Chondrocyte (in vitro differentiated cells): ENCODE results near the gene NEDD4L. TPM values are rescaled to one million over a fixed set of nuclear protein-coding genes. Genes with fewer than 3 reads are reported as not detected.

Source experiments
- DNase-seq: peaks from one replicate; pipeline ENCODE4 v3.0.0; 2021; ENCODE audit warnings: mixed read lengths, low spot score
- H3K27ac Mint-ChIP-seq: one replicate; pipeline ENCODE4 v1.8.0; 2021; ENCODE audit warnings: mild to moderate bottlenecking, moderate library complexity, mixed read lengths; ENCODE audit not compliant: unreplicated experiment
- H3K27me3 Mint-ChIP-seq: 2 replicates; pipeline ENCODE4 v1.8.0; 2021; ENCODE audit warnings: low read depth, mixed read lengths
- H3K36me3 Mint-ChIP-seq: 2 replicates; pipeline ENCODE4 v1.8.0; 2021; ENCODE audit warnings: low read depth, mixed read lengths
- H3K4me1 Mint-ChIP-seq: 2 replicates; pipeline ENCODE4 v1.8.0; 2021; ENCODE audit warnings: low read depth, mild to moderate bottlenecking, mixed read lengths
- H3K4me3 Mint-ChIP-seq: one replicate; pipeline ENCODE4 v1.8.0; 2021; ENCODE audit warnings: mild to moderate bottlenecking, moderate library complexity, mixed read lengths; ENCODE audit not compliant: unreplicated experiment
- H3K9me3 Mint-ChIP-seq: 2 replicates; pipeline ENCODE4 v1.8.0; 2021; ENCODE audit warnings: low read depth, mixed read lengths
- microRNA-seq: library from miRNA; unstranded; fragments of <30 nt; microRNA quantifications from one replicate; pipeline ENCODE4 v1.2.0, GENCODE V29; 2020; ENCODE audit warnings: borderline number of aligned reads
- total RNA-seq: library from RNA; stranded (reverse); gene quantifications from 3 replicates; pipeline ENCODE4 v1.2.1, GENCODE V29; 2021
- TF ChIP-seq, protein P1 (sequence below): fragments of 200-600 bp; sonication (generic); IDR thresholded peaks from 2 replicates; pipeline ENCODE4 v1.5.0; 2021; ENCODE audit warnings: antibody characterized with exemption, mild to moderate bottlenecking, moderate library complexity

Gene NEDD4L
- total RNA-seq, 1 donor from 2014 or later, result 25.8 TPM

- no peaks in the 10 kb centered on the region for H3K9me3 Mint-ChIP-seq
- no peaks in the 10 kb centered on the region for H3K27me3 Mint-ChIP-seq
- TF ChIP-seq, protein P1, sequence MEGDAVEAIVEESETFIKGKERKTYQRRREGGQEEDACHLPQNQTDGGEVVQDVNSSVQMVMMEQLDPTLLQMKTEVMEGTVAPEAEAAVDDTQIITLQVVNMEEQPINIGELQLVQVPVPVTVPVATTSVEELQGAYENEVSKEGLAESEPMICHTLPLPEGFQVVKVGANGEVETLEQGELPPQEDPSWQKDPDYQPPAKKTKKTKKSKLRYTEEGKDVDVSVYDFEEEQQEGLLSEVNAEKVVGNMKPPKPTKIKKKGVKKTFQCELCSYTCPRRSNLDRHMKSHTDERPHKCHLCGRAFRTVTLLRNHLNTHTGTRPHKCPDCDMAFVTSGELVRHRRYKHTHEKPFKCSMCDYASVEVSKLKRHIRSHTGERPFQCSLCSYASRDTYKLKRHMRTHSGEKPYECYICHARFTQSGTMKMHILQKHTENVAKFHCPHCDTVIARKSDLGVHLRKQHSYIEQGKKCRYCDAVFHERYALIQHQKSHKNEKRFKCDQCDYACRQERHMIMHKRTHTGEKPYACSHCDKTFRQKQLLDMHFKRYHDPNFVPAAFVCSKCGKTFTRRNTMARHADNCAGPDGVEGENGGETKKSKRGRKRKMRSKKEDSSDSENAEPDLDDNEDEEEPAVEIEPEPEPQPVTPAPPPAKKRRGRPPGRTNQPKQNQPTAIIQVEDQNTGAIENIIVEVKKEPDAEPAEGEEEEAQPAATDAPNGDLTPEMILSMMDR, result no peak
- peaks cover 8% of the 10 kb centered on the region for H3K4me1 Mint-ChIP-seq
- no peak overlapping the region for H3K27ac Mint-ChIP-seq
- no peak overlapping the region for H3K4me3 Mint-ChIP-seq
- no peaks in the 10 kb centered on the region for H3K36me3 Mint-ChIP-seq
- no peak for DNase-seq
These were observed 399.6 kb downstream of the NEDD4L start for GRCh38 chr18:58443671-58444070.

DNA sequence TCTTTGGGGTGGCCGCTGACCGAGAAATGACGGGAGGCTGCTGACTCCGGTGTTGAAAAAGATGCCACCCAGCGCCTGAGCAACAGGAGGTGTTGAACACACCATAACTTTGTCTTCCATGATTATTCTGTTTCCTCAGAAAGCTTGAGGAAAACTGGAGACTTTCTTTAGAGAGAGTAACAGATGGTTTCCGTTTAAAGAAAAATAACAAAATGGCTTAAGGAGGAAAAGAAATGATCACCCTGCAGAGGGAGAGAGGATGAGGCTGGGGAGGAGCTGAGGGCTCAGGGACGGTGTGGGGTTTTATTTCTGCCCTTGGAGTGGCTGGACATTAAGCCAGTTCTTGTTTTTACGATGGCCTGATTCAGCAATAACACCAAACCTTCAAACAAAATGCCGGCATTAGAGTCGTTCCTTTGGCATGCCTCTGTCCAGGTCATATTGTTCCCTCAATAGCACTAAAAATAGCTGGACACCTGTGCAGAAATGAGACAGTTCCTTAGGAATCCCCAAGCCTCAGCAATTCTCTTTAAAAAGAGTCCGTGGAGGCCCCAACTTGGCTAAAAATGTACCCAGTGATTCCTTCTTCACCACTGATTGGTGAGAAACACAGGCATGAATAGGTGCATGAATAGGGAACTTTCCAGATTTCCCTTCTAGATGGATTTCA is 402.5 kb downstream of the NEDD4L start:
- TF ChIP-seq, protein P1, result no peak
- H3K27ac Mint-ChIP-seq, result no peak overlapping the region
- no peak for DNase-seq

DNA sequence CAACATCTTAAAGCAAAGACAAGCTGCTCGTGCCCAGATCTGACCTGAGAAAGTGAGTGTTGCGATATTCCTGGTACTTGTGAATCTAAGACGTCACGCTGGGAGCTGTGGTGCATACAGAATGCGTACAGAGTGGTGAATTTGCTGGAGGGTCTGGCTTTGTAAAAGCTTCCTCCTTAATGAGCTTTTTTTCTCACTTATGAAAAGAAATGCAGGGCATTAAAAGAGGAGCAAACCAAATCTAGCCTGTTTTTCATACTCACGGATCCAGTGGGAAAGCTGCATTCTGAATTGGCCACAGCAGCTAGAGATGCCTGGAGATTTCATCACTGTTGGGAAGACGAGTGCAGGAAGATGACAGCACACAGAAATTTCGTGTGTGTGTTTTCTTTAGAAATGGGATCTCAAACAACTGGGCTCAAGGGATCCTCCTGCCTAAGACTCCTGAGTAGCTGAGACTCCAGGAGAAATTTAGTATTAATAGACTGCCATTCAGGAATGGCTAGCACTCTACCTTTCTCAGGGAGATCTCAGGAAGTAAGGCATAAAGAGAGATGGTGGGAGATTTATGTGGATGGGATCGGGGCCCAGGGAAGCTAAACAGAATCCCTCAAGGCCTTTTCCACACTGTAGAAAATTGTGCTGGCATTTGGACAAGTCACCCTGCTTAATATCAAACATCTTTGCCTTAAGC is 403.5 kb downstream of the NEDD4L start:
- Mint-ChIP-seq H3K27ac (peak overlapping the region; percentile 37), H3K4me1 (peaks cover 8% of the 10 kb centered on the region), H3K27me3 (no peaks in the 10 kb centered on the region), H3K4me3 (no peak overlapping the region), H3K9me3 (no peaks in the 10 kb centered on the region), H3K36me3 (no peaks in the 10 kb centered on the region)
- TF ChIP-seq, protein P1, result no peak
- DNase-seq, result no peak

More for the DNA sequence above, 402.5 kb downstream of the NEDD4L start:
- no peaks in the 10 kb centered on the region for H3K36me3 Mint-ChIP-seq
- no peaks in the 10 kb centered on the region for H3K27me3 Mint-ChIP-seq
- no peaks in the 10 kb centered on the region for H3K9me3 Mint-ChIP-seq
- no peak overlapping the region for H3K4me3 Mint-ChIP-seq
- peaks cover 8% of the 10 kb centered on the region for H3K4me1 Mint-ChIP-seq

GRCh38 chr18:58449464-58449863 is 405.4 kb downstream of the NEDD4L start:
- DNase-seq, result no peak
- no peak overlapping the region for H3K27ac Mint-ChIP-seq
- H3K27me3 Mint-ChIP-seq, result peaks cover 2% of the 10 kb centered on the region
- H3K4me1 Mint-ChIP-seq, result peaks cover 8% of the 10 kb centered on the region
- H3K4me3 Mint-ChIP-seq, result no peak overlapping the region
- TF ChIP-seq, protein P1, result no peak
- H3K36me3 Mint-ChIP-seq, result no peaks in the 10 kb centered on the region
- H3K9me3 Mint-ChIP-seq, result no peaks in the 10 kb centered on the region

Small RNA genes lying within 50 kb of the gene (microRNA-seq; reads per million reads assigned to microRNA genes)
- not detected for gene MIR3591

Other genes starting within 250 kb of the NEDD4L start
- gene ATP8B1, start 240.9 kb upstream of the NEDD4L start, total RNA-seq, result 28.1 to 38.3 TPM (median 35.4 TPM) in 3 replicates